ENCODE measurements around the gene TRMT44.
"Not testable (repeated sequence)": the region's sequence is repeated elsewhere in the genome, so short reads cannot be mapped to it uniquely, and the experiment has no call there.

Gene TRMT44

DNA sequence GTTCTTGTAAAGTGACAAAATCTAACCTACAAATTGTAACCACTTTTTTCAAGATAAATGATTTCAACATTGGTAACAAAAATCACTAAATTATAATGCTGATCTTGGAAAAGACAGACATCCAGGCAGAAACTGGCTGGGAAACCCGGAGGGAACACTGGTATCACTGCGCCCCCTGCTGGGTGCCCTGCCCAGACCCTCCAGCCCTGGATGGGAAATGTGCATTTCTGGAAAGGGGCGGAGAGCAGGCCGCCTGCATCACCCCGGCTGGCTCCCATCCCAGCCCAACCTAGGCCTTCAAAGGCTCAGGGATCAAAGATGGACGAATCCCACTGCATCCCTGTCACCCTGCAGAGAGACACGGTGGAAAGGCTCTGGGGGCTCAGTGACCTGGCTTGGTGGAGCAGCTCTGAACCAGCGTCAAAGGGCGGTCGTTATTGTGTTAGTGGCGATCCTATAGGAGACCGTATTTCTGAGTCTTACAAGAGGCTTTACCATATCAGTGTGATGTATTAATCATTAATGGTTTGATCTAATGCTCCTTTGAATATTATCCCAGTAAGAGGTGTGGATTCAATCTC, 37.3 kb upstream of the TRMT44 start:
- TF ChIP-seq, protein P1, sequence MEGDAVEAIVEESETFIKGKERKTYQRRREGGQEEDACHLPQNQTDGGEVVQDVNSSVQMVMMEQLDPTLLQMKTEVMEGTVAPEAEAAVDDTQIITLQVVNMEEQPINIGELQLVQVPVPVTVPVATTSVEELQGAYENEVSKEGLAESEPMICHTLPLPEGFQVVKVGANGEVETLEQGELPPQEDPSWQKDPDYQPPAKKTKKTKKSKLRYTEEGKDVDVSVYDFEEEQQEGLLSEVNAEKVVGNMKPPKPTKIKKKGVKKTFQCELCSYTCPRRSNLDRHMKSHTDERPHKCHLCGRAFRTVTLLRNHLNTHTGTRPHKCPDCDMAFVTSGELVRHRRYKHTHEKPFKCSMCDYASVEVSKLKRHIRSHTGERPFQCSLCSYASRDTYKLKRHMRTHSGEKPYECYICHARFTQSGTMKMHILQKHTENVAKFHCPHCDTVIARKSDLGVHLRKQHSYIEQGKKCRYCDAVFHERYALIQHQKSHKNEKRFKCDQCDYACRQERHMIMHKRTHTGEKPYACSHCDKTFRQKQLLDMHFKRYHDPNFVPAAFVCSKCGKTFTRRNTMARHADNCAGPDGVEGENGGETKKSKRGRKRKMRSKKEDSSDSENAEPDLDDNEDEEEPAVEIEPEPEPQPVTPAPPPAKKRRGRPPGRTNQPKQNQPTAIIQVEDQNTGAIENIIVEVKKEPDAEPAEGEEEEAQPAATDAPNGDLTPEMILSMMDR (IDR thresholded peaks at IDR 0.05): peak; percentile 79
- Histone ChIP-seq H3K4me1 (ENCODE audit: control insufficient read depth in 1 of 2, insufficient read depth in 1 of 2, low read depth in 1 of 2, low read length in 1 of 2) (peaks cover 33 to 42% of the 10 kb centered on the region in 2 experiments), H3K27ac (peak overlapping the region; percentile 81), H3K4me3 (ENCODE audit: low read depth in 1 of 2, low read length in 1 of 2) (peak overlapping the region in 1 of 2 experiments; percentile 29), H3K36me3 (peaks cover 25% of the 10 kb centered on the region), H3K9me3 (no peaks in the 10 kb centered on the region), H3K27me3 (no peaks in the 10 kb centered on the region)

DNA sequence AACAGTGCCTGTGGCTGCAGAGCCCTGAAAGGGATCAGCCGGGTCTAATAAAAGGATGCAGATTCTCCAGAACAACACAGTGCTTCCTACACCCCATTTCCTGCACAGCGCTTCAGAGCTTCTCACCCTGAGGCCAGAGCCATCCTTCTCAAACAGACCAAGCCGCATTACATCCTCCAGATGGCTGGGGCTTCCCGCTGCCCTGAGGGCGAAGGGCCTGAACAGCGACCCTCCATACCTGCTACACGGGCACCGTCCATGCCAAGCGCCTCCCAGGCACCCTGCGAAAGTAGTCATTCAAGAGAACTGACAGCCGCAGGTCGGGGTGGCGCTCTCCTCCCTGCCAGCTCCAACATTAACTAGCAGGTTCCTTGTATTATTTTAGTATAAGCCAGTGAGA, 36.6 kb upstream of the TRMT44 start:
- no peaks in the 10 kb centered on the region for H3K27me3 ChIP-seq
- no peak overlapping the region for H3K4me3 ChIP-seq (ENCODE audit: low read depth in 1 of 2, low read length in 1 of 2)
- H3K27ac ChIP-seq: no peak overlapping the region
- TF ChIP-seq, protein P1 (IDR thresholded peaks at IDR 0.05): no peak
- peaks cover 31% of the 10 kb centered on the region for H3K36me3 ChIP-seq
- H3K9me3 ChIP-seq: no peaks in the 10 kb centered on the region
- H3K4me1 ChIP-seq (ENCODE audit: control insufficient read depth in 1 of 2, insufficient read depth in 1 of 2, low read depth in 1 of 2, low read length in 1 of 2): peaks cover 26 to 35% of the 10 kb centered on the region in 2 experiments

DNA sequence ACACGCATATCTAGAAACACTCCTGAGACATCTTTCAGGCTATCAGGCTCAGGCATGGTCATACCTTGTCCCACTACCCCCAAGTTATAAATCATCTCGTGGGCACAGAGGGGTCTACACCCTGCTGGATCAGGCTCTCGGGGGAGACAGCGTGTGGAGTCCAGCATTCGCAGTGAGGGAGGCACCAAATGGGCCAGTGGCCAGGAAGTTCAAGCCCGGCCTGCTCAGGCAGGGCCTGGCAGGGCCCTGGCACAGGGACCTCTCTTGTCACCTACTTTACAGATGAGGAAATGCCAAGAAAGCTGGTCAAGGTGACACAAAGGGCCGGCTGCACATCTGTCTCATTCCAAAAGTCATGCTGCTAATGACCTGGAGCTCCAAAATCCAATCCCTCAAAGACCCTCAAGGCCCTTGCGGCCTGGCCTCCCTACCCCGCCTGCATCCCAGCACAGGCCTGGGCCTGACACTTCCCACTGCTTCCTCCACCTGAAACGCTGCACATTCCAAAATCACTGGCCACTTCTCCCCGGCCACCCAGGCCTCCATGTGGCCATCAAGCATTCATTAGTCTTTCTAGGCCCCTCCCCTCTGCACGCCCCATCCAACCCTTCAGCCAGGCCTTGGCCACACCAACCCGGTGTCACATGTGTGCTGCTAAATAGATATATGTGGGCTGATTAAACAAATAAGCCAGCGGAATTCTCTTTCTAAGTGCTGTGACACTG, 35.6 kb upstream of the TRMT44 start:
- no peaks in the 10 kb centered on the region for H3K27me3 ChIP-seq
- TF ChIP-seq, protein P1 (IDR thresholded peaks at IDR 0.05): no peak
- H3K27ac ChIP-seq: no peak overlapping the region
- H3K9me3 ChIP-seq: no peaks in the 10 kb centered on the region
- H3K4me3 ChIP-seq (ENCODE audit: low read depth in 1 of 2, low read length in 1 of 2): no peak overlapping the region
- H3K4me1 ChIP-seq (ENCODE audit: control insufficient read depth in 1 of 2, insufficient read depth in 1 of 2, low read depth in 1 of 2, low read length in 1 of 2): peaks cover 24 to 32% of the 10 kb centered on the region in 2 experiments
- H3K36me3 ChIP-seq: peaks cover 40% of the 10 kb centered on the region

DNA sequence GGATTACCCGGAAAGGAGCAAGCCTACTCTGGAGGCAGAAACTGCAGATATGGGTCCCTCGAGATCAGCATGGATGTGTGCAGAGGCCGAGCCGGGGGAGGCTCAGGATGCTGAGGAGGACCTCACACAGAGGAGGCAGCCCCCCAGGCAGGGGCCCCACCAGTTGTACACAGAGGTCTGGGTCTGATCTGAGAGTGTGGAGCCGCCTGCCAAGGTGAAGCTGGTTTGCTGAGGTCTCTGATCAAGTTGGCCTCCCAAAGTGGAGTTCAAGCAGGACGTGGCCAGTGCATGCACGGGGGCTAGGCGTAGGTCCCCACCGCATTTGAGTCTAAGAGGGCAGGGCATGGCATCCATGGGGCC, 35.1 kb upstream of the TRMT44 start:
- Histone ChIP-seq H3K4me3 (ENCODE audit: low read depth in 1 of 2, low read length in 1 of 2) (no peak overlapping the region), H3K36me3 (peaks cover 41% of the 10 kb centered on the region), H3K4me1 (ENCODE audit: control insufficient read depth in 1 of 2, insufficient read depth in 1 of 2, low read depth in 1 of 2, low read length in 1 of 2) (peaks cover 24 to 32% of the 10 kb centered on the region in 2 experiments), H3K27ac (no peak overlapping the region), H3K27me3 (no peaks in the 10 kb centered on the region), H3K9me3 (no peaks in the 10 kb centered on the region)
- TF ChIP-seq, protein P1 (IDR thresholded peaks at IDR 0.05): no peak

DNA sequence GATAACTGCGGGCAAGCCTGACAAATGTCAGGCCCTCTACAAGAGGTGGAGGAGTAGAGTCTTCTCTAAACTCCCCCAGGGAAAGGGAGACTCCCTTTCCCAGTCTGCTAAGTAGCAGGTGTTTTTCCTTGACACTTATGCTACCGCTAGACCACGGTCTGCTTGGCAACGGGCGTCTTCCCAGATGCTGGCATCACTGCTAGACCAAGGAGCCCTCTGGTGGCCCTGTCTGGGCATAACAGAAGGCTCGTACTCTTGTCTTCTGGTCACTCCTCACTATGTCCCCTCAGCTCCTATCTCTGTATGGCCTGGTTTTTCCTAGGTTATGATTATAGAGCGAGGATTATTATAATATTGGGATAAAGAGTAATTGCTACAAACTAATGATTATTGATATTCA, 33.7 kb upstream of the TRMT44 start:
- H3K4me3 ChIP-seq (ENCODE audit: low read depth in 1 of 2, low read length in 1 of 2); H3K27me3 ChIP-seq; H3K9me3 ChIP-seq; H3K27ac ChIP-seq: not testable (repeated sequence)
- Histone ChIP-seq H3K4me1 (ENCODE audit: control insufficient read depth in 1 of 2, insufficient read depth in 1 of 2, low read depth in 1 of 2, low read length in 1 of 2) (peaks cover 19 to 20% of the 10 kb centered on the region in 2 experiments), H3K36me3 (peaks cover 41% of the 10 kb centered on the region)

DNA sequence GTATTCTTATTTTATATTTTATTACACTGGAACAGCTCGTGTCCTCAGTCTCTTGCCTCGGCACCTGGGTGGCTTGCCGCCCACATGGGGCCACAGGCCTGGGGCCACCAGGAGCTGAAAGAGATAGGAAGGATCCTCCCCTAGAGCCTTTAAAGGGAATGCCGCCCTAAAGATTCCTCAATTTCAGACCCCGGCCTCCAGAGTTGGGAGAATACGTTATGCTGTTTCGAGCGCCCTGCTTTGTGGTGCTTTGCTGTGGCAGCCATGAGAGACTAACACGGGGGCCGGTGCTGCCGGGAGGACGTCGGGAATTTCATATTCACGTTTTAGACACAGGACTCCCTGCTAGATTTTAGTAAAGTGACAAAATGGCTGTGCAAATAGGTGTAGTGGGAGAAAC, 33.3 kb upstream of the TRMT44 start:
- H3K4me3 ChIP-seq (ENCODE audit: low read depth in 1 of 2, low read length in 1 of 2): no peak overlapping the region
- H3K27me3 ChIP-seq: no peaks in the 10 kb centered on the region
- H3K9me3 ChIP-seq: no peaks in the 10 kb centered on the region
- H3K4me1 ChIP-seq (ENCODE audit: control insufficient read depth in 1 of 2, insufficient read depth in 1 of 2, low read depth in 1 of 2, low read length in 1 of 2): peaks cover 15 to 16% of the 10 kb centered on the region in 2 experiments
- H3K27ac ChIP-seq: no peak overlapping the region
- peaks cover 44% of the 10 kb centered on the region for H3K36me3 ChIP-seq
- TF ChIP-seq, protein P1 (IDR thresholded peaks at IDR 0.05): no peak
